ENCODE data around the gene MAST2.
"Not testable (repeated sequence)": the region's sequence is repeated elsewhere in the genome, so short reads cannot be mapped to it uniquely, and the experiment has no call there.

MAST2 gene

DNA sequence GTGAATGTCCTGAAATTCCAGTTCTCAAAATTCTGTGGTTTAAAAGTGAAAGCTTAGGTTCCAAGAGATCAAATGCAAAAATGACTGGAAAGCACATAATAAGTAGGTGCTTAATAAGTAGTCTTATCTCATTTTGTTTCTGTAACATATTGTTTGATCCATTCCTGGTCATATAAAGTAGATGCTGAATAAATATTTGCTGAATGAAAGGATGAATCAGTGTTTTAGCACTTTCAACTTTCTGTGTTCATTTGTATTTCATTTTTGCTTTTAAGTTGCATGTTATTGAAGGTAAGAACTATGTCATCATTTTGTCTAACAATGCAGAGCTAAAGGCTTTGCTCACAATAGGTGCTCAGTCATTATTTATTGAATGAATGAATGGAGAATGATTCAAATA is 6.3 kb downstream of the MAST2 start:
- DNase-seq (ENCODE audit: insufficient read length, low spot score) (no peak), FAIRE-seq (no peak)

DNA sequence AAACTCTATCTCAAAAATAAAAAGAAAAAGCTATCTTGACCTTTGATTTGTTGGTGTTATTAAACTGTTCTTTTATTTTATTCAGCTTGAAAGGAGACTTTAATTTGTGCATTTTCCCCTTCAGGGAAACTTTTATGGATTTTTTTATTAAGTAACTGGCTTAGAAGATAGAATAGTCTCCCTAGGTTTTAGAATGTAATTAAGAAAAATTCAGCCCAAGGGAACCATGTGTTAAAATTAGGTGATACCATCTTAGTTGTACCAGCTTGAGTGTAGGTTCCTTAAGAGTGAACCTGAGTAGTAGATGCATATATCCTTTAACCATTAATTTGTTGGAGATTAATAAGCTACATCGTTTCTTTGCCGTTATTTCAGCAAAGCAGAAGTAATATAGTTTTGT is 11.4 kb downstream of the MAST2 start:
- FAIRE-seq (no peak), DNase-seq (ENCODE audit: insufficient read length, low spot score) (no peak)

DNA sequence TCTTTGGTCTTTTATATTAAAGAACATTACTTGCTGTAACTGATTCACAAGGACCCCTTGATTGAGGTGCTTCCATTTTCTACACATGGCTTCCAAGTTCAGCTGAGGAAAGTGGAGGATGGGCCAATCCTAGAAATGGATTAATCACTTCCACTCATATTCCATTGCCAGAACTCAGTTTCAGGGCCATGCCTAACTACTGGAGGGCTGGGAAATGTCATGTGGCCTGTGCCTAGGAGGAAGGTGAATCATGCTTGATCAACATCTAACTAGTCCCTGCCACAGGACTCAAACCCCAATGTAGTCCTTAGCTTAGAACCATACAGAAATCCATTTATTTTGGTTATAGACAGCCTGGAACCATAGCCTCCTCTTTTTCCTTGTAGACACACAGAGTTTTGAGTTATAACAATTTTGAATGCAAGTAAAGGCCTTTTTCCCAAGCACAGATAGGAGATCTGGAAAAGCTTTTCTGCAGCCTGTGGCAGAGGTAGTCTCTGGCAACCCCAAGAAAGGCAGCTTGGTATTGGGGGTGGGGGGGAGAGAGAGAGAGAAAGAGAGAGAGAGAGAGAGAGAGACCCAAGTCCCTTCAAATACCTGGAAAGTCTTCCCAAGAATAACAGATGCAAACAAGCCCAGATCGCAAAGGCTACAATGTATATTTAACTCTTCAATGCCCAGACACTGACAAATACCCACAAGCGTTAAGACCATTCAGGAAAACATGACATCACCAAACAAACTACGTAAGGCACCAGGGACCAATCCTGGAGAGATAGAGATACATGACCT is 12.5 kb downstream of the MAST2 start:
- FAIRE-seq (no peak), DNase-seq (ENCODE audit: insufficient read length, low spot score) (no peak)

DNA sequence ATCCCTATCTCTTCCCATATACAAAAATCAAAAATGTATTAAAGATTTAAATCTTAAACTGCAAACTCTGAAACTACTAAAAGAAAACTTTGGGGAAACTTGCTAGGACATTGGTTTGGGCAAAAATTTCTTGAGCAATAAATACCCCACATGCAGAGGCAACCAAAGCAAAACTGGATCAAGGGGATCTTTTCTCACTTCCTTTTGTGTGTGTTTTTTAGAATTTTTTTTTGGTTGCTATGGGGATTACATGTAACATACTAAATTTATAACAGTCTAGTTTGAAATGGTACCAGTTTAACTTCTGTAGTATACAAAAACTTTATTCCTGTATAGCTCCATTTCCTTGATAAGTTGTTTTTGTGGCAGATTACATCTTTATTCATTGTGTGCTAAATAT is 16.8 kb downstream of the MAST2 start:
- FAIRE-seq, result no peak

DNA sequence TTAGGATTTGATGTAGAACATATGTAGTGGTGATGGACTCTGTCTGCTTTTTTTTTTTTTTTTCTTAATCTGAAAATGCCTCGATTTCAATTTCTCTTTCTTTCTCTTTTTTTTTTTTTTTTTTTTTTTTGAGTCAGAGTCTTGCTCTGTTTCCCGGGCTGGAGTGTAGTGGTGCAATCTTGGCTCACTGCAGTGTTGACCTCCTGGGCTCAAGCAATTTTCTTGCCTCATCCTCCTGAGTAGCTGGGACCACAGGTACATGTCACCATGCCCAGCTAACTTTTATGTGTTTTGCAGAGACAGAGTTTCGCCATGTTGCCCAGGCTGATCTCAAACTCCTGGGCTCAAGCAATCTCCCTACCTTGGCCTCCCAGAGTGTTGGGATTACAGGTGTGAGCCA is 17.4 kb downstream of the MAST2 start:
- no peak for FAIRE-seq
- no peak for DNase-seq (ENCODE audit: insufficient read length, low spot score)

More for the DNA sequence above, 16.8 kb downstream of the MAST2 start:
- no peak for DNase-seq (ENCODE audit: insufficient read length, low spot score)

DNA sequence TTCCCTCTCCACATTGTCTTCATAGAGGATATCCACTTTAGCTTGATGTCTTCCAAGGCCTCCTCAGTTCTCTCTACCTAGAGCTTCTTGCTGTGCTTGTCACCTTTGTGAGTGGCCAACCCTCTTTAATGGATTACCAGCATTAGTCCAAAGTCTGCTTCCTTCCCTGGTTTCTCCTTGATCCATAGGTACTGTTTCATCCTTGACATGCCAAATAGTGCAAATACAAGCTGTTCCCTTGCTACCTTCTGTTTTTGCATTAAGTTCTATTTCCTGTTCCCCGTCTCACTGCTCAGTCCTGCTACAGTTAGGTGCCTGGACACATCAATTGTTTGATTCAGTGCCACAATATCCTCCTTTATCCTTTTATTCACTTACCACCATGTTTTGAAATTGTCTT is 19.2 kb downstream of the MAST2 start:
- DNase-seq (ENCODE audit: insufficient read length, low spot score) (no peak), FAIRE-seq (no peak)

DNA sequence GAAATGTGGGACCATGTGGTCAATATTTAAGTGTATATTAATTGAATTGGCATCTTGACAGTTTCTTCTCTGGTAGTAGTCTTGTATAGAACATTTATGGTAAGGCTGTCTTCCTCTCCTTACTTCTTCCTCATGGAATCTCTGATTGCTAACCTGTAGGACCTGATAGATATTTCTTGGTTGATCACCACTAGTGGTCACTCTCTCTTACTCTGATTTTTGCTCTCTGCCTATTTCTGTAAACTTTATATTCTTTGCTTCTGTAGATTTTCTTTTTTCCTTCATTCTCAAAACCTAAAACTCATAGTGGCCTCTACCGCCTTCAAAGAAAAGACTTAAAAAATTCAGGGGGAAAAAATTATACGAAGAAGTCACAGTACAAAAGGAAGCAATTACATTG is 21.2 kb downstream of the MAST2 start:
- no peak for FAIRE-seq
- DNase-seq (ENCODE audit: insufficient read length, low spot score), result no peak

DNA sequence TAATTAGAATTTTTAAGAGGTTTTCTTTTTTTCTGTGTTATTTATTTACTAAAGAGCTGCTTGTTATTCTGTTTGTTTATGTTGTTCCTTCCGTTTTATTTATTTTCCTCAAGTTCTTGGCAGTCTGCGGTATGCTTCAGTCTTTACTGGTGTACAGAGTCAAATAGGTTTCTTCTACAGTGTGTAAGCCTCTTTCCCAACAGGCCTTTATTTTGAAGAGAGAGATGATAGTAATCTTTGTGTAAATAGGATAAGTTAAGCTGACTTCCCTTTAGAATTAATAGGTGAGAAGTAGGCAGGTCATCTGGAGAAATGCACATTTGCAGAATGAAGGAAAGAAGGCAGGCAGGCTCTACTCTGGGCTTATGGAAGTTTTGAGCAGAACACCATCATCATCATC is 23.8 kb downstream of the MAST2 start:
- DNase-seq (ENCODE audit: insufficient read length, low spot score), result no peak
- FAIRE-seq, result no peak

DNA sequence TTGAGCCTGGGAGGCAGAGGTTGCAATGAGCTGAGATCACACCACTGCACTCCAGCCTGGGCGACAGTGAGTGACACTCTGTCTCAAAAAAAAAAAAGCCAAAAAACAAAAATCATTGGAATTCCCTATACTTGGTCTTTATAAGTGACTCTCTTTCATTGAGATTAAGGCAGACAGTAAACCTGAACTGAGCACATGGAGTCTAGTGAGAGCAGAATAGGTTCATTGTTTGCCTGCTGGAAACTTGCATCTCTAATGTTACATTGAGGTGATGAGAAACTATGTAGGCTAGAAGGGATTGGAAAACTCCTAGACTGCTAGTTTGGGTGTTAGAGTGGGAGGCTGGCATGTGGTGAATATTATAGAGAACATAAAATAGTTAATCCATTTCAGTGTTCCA is 25.4 kb downstream of the MAST2 start:
- no peak for FAIRE-seq
- DNase-seq (ENCODE audit: insufficient read length, low spot score), result no peak

DNA sequence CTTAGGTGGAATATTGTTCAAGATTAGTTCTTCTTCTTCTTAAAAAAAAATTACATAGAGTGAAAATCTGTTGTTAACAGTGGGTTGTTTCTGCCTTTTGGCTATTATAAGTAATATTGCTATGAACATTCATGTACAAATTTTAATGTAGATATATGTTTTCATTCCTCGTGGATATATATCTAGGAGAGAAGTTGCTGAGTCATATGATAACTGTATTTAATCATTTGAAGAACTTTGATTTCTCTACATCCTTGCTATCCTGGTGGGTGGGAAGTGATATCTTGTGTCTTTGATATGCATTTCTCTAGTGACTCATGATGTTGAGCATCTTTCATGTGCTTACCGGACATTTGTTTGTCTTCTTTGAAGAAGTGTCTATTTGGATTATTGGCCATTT is 29.9 kb downstream of the MAST2 start:
- DNase-seq (ENCODE audit: insufficient read length, low spot score) (no peak), FAIRE-seq (no peak)

DNA sequence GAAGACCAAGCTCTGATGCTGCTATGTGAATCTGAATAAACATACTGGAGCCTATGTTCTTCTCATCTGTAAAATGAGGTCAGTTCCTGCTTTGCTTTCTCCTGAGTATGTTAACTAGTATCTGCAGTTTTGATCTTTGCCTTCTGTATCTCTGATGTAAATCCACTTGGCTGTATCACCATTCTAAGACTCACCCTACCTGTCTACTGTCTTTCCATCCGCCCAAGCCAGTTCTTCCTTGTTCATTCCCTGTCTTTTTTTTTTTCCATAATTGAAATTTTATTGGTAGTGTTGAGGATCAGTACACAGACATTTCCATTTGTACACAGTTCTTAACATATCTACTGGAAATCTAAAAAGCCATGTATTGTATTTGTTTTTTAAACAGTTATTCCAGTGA is 31.3 kb downstream of the MAST2 start:
- no peak for FAIRE-seq

DNA sequence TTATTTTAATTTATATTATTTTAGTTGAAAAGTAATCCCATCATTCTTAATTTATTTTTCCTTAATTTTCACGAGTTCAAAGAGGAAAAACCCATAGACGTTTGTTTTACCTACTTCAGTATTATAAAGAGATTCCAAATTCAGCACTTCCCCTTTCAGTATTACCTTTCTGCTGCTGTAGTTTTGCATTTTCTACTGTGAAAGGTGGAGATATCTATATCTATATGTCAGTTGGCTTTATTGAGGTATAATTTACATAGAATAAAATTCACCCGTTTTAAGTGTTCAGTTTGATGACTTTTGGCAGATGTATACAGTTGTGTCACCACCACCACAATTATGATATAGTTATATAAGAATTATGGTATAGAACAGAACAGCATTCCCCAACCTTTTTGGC is 33.0 kb downstream of the MAST2 start:
- FAIRE-seq (no peak), DNase-seq (ENCODE audit: insufficient read length, low spot score) (no peak)

More for the DNA sequence above, 31.3 kb downstream of the MAST2 start:
- no peak for DNase-seq (ENCODE audit: insufficient read length, low spot score)

DNA sequence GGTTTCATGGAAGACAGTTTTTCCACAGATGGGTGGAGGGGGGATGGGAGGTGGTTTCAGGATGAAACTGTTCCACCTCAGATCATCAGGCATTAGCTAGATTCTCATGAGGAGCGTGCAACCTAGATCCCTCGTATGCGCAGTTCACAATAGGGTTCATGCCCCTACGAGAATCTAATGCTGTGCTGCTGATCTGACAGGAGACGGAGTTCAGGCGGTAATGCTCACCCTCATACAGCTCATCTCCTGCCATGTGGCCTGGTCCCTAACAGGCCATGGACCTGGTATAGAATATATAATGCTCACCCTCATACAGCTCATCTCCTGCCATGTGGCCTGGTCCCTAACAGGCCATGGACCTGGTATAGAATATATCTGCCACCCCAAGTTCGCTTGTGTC is 33.4 kb downstream of the MAST2 start:
- FAIRE-seq, result peak; percentile 99

DNA sequence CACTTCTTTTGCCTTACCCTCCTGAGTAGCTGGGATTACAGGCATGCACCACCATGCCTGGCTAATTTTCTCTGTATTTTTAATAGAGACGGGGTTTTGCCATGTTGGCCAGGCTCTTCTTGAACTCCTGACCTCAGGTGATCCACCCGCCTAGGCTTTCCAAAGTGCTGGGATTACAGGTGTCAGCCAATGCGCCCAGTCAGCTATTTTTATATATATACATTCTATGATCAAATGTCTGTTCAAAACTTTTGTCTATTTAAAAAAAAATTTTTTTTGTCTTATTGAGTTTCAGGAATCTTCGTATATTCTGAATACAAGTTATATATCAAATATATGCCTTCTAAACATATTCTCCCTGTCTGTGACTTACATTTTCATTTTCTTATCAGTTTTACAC is 34.9 kb downstream of the MAST2 start:
- not testable (repeated sequence) for DNase-seq (ENCODE audit: insufficient read length, low spot score)
- peak; percentile 48 for FAIRE-seq

More for the DNA sequence above, 33.4 kb downstream of the MAST2 start:
- DNase-seq (ENCODE audit: insufficient read length, low spot score), result not testable (repeated sequence)

DNA sequence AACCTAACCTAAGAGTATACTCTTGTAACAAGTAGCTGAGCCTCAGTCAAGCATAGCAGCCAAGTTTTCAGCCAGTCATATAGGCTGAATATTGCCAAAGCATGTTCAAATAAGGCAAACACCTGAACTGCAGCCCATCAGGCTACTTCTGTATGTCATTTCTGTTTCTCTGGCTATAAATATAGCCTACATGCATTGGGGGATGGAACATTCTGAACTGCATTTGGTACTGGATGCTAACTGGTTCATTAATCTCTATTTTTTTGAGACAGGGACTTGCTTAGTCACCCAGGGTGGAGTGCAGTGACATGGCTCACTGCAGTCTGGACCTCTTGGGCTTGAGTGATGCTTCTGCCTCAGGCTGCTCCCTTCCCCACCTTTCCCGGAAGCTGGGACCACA is 37.3 kb downstream of the MAST2 start:
- FAIRE-seq (peak; percentile 93), DNase-seq (ENCODE audit: insufficient read length, low spot score) (no peak)

DNA sequence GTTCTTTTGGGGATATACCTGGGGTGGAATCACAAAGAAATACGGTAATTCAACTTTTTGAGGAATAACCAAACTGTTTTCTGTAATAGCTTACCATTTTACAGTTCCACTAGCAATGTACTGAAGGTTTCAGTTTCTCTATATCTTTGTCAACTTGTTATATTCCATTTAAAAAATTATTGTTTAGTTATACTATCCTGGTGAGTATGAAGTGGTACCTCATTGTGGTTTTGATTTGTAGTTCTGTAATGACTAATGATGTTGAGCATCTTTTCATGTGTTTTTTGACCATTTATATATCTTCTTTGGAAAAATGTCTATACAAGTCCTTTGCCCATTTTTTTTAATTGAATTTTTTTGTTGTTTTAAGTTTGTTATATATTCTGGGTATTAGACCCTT is 39.4 kb downstream of the MAST2 start:
- no peak for DNase-seq (ENCODE audit: insufficient read length, low spot score)
- no peak for FAIRE-seq

DNA sequence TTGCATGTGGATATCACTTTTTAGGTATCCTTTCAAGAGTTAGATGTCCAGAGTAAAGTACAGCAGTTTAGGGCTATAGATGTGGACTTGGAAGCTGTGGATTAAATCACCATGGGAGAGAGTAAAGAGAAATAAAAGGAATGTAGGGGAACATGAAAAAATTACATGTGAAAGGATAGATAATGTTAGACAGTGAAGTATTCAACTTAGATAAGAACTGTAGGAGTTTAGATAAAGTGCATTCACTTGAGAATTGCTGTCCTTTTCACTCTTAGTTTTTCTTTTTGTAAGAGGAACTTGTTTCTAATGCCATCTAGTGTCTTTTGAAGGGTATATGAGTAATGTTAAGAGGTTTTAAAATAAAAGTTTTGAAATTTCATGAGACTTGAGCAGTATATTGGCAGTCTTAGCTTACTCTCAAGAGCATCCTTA is 40.1 kb downstream of the MAST2 start:
- DNase-seq (ENCODE audit: insufficient read length, low spot score) (no peak), FAIRE-seq (peak; percentile 87)

DNA sequence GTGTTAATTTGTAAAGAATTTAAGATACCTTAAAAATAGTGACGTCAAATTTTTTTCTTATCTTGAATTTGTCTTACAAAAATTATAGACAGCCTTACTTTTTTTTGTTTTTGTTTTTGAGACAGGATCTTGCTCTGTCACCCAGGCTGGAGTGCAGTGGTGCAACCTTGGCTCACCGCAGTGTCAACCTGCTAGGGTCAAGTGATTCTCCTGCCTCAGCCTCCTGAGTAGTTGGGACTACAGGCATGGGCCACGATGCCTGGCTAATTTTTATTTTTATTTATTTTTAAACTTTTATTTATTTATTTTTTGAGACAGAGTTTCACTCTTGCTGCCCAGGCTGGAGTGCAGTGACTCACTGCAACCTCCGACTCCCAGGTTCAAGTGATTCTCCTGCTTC is 40.6 kb downstream of the MAST2 start:
- not testable (repeated sequence) for FAIRE-seq; DNase-seq (ENCODE audit: insufficient read length, low spot score)

DNA sequence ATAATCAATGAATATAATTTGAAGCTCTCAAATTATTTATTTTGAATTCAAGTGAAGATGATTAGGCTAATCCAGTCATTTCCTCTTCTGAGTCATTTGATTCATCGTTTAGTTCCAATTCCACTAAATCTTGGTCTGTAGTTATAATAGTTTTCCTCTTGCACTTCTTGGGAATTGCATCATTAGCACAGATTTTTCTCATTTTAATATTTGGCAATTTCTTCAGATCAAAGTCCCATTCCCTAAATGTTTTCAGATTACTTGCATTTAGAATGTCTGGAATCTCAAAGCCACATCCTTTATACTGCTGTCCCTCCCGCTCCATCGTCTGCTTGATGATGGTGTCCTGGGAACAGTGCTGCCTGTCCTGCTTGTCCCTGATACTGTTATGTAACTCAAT is 43.5 kb downstream of the MAST2 start:
- FAIRE-seq (no peak), DNase-seq (ENCODE audit: insufficient read length, low spot score) (no peak)

DNA sequence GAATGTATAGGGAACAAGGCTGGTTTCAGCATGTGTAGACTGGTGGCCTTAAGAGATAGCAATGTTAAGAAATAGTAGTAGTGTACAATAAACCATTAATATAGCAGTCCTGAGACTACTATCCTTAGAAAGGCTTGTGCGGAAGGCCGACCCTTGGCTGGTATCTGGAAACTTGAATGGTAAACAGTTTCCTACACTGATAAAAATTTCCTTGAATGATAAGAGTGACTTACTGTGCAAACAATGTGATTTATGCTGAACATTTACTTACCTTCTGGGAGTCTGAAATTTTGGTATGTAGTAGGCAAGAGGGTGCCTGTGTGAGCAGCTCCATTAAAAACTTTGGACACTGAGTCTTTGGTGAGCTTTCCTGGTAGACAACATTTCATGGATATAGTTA is 44.7 kb downstream of the MAST2 start:
- FAIRE-seq, result no peak
- no peak for DNase-seq (ENCODE audit: insufficient read length, low spot score)

DNA sequence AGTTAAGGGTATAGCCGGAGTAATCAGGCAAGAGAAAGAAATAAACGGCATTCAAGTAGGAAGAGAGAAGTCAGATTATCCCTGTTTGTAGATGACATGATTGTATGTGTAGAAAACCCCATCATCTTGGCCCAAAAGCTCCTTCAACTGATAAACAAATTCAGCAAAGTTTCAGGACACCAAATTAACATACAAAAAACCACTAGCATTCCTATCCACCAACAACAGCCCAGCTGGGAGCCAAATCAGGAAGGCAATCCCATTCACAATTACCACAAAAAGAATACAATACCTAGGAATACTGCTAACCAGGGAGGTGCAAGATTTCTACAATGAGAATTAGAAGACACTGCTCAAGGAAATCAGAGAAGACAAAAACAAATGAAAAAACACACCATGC is 45.3 kb downstream of the MAST2 start:
- FAIRE-seq (no peak), DNase-seq (ENCODE audit: insufficient read length, low spot score) (no peak)

DNA sequence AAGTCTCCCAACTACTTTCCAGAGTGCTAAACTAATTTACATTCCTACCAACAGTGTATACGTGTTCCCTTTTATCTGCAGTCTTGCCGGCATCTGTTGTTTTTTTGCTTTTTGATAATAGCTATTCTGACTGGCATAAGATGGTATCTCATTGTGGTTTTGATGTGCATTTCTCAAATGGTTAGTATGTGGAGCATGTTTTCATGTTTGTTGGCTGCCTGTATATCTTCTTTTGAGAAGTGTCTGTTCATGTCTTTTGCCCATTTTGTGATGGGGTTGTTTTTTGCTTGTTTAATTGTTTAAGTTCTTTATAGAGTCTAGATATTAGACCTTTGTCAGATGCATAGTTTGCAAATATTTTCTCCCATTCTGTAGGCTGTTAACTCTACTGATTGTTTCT is 46.6 kb downstream of the MAST2 start:
- FAIRE-seq (no peak), DNase-seq (ENCODE audit: insufficient read length, low spot score) (no peak)

DNA sequence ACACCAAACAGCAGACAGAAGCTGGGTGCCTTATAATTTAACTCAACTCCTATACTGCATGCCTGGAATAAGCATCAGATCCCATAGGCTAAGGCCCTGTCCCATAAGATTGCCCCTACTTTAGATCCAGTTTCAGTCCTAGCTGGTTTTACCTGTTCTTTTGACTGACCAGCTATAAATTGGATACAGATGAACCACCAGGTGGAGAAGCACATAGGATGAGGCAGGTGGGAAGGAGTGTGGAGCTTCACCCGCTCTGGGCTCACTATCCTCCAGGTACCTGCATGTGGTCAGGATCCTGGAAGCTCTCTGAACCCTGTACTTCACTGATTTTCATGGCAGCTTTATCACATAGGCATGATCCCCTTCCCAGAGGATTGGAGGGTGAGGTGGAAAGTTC is 51.3 kb downstream of the MAST2 start:
- FAIRE-seq, result no peak
- DNase-seq (ENCODE audit: insufficient read length, low spot score), result no peak
